RCC 7860 (cell line): Measurements from ENCODE around the gene CTSH.
"Not testable (repeated sequence)": the region's sequence is repeated elsewhere in the genome, so short reads cannot be mapped to it uniquely, and the experiment has no call there.

Source experiments
- DNase-seq: peaks from one replicate; pipeline ENCODE4 v3.0.0-alpha.2; 2015; ENCODE audit warnings: low spot score
- FAIRE-seq: peaks from 2 replicates; lab custom pipeline; 2012; peaks lifted over from hg19 to GRCh38; lab: Jason Lieb, UNC

The CTSH gene

GRCh38 chr15:78898540-78898939, 46.3 kb downstream of the CTSH start:
- FAIRE-seq (no peak), DNase-seq (no peak)

- FAIRE-seq (no peak), DNase-seq (no peak)
Observed at GRCh38 chr15:78895471-78895870, 49.4 kb downstream of the CTSH start.

GRCh38 chr15:78893538-78893937, 51.3 kb downstream of the CTSH start:
- DNase-seq = no peak
- FAIRE-seq = no peak

GRCh38 chr15:78889000-78889399, 55.8 kb downstream of the CTSH start:
- DNase-seq = no peak
- FAIRE-seq = no peak

GRCh38 chr15:78881681-78882080, 63.2 kb downstream of the CTSH start:
- DNase-seq (no peak), FAIRE-seq (no peak)

- FAIRE-seq (no peak), DNase-seq (no peak)
Observed at GRCh38 chr15:78880813-78881212, 64.0 kb downstream of the CTSH start.

GRCh38 chr15:78880242-78880533, 64.7 kb downstream of the CTSH start:
- DNase-seq = peak; percentile 23
- peak; percentile 65 for FAIRE-seq

GRCh38 chr15:78879517-78880241, 65.2 kb downstream of the CTSH start:
- FAIRE-seq = no peak

GRCh38 chr15:78878356-78878755, 66.5 kb downstream of the CTSH start:
- peak; percentile 18 for DNase-seq
- FAIRE-seq = peak; percentile 14

More at GRCh38 chr15:78879517-78880241, 65.2 kb downstream of the CTSH start:
- no peak for DNase-seq

GRCh38 chr15:78876954-78877353, 67.9 kb downstream of the CTSH start:
- DNase-seq, FAIRE-seq: not testable (repeated sequence)

- FAIRE-seq (no peak), DNase-seq (no peak)
Observed at GRCh38 chr15:78875107-78875914, 69.5 kb downstream of the CTSH start.

- no peak for DNase-seq
- FAIRE-seq = no peak
Observed at GRCh38 chr15:78873793-78874765, 70.8 kb downstream of the CTSH start.

- DNase-seq (peak; percentile 65), FAIRE-seq (no peak)
Observed at GRCh38 chr15:78872972-78873792, 71.7 kb downstream of the CTSH start.

GRCh38 chr15:78872155-78872971, 72.5 kb downstream of the CTSH start, which contains the start of gene MORF4L1:
Gene MORF4L1, plus strand, starts transcription at chr15:78872890. Its CDS starts 128 bp downstream, at chr15:78873018.
- FAIRE-seq = no peak
- DNase-seq = peak; percentile 88

- DNase-seq, FAIRE-seq: not testable (repeated sequence)
Observed at GRCh38 chr15:78871483-78872127, 73.2 kb downstream of the CTSH start.
